Inflammatory macrophage (primary cell): ENCODE measurements around the gene PRKCZ.

Experiments used
- DNase-seq, 2 donors: peaks; one replicate each; pipeline ENCODE4 v3.0.0-alpha.2; 2020 to 2022
- total RNA-seq, 18 experiments: gene quantifications; one replicate each; lab custom pipeline; 2026; ENCODE audit warnings: mixed read lengths in 6 of 18, inconsistent platforms in 2 of 18; lab: John Stamatoyannopoulos, UW

The PRKCZ gene
- total RNA-seq = 0.11 to 0.91 (median 0.38) reads per million in 18 experiments

GRCh38 chr1:2049718-2050431, at the start of gene PRKCZ:
TSS of gene PRKCZ (plus strand) at chr1:2050411. CDS start at chr1:2050631, 220 bp downstream.
- peak in 1 of 2 donors; percentile 50 for DNase-seq

DNA sequence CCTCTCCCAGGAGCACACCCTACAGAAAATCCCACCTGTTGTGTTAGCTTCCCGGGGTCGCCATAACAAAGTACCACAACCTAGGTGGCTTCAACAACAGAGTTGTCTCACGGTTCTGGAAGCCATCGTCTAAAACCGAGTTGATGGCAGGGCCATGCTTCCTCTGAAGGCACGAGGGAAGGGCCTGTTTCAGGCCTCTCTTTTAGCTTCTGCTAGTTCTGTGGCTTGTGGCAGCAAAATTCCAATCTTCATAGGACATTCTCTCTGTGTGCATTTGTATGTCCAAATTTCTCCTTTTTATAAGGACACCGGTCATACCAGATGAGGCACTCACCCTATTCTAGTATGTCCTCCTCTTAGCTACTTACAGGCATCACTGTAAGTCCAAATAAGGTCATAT, 49.8 kb upstream of the PRKCZ start:
- no peak for DNase-seq

DNA sequence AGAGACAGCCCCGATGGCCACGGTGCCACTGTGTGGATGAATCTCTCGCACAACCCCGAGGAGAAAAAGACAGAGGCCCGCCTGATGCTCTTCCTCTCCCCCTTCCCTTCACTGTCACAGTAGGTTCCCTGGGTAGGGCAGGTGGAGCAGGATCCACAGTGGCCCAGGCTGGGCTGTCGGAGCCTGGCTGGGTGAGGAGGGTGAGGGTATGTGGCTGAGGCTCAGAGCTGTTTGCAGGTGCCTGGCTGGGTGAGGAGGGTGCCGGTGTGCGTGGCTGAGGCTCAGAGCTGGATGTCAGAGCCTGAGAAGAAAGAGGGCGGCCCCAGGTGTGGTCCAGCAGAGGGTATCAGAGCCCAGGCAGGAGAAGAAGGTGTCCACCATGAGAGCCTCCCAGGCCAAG, 49.4 kb upstream of the PRKCZ start:
- DNase-seq = no peak

DNA sequence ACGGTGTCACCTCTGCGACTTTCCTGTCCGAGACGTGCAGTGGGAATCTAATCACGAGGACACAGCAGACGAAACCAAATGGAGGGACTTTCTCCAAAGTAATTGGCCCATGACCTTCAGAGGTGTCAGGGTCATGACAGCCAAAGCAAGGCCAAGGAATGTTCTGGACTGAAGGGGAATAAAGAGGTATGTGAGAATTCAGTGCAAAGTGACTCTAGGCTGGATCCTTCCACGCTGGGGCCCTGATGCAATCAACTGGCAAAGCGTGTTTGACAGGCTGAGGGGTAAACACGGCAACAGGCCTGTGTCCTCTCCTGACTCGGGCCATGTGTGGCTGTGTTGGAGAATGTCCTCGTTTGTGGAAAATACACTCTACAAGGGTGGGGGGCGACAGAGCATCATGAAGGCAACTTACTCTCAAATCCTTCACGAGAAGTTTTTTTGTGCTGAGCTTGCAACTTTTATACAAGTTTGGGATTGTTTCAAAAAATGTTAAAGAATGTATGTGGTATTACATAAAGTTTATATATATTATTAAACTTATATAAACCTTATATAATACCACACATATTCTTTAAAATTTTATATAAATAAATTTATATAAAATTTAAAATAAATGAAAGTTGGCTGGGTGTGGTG, 48.3 kb upstream of the PRKCZ start:
- no peak for DNase-seq

DNA sequence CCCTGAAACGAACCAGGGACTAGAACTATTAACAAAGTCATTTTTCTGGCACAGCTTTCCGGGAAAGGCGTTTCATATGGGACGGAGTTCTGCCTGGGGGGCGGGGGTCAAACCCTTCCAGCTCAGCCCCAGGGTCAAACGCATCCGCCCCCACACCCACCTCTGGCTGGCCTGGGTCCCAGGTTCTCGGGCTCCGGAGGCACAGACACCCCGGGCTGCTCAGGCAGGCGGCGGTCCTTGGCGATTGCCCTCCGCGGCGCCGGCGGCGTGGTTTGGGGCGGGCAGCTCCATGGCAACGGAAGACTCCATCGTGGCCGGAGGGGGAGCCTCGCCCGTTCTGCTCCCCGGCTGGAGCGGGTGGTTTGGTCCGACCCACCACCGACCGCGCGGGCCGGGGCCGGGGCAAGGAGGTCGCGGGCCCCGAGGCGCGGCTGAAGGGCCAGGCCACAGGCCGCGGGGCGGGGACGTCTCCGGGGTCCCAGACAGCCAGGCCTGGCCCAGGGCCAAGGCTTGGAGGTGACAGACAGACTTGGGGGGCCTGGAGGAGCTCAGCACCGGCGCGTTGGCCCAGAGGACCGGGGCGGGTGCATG, 46.6 kb upstream of the PRKCZ start, which contains the start of gene CFAP74:
CFAP74 (minus strand) TSS at position 246 of the 591 bp plus-strand sequence. CDS start 12,830 bp downstream, outside the sequence.
- DNase-seq = no peak

DNA sequence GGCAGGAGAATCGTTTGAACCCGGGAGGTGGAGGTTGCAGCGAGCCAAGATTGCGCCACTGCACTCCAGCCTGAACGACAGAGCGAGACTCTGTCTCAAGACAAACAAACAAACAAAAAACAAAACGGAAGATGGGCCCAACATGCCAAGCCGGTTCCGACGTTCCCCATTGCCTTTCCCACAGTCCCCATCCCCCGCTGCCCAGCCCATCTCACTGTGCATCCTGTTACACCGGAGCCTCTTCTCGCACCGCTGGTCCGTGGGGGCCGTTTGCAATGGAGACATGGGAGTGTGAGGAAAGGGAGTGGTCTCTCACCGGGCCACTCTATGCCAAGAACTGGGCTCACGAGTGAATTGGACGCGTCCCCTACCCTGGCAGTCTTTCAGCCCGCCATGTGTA, 45.4 kb upstream of the PRKCZ start:
- no peak for DNase-seq

DNA sequence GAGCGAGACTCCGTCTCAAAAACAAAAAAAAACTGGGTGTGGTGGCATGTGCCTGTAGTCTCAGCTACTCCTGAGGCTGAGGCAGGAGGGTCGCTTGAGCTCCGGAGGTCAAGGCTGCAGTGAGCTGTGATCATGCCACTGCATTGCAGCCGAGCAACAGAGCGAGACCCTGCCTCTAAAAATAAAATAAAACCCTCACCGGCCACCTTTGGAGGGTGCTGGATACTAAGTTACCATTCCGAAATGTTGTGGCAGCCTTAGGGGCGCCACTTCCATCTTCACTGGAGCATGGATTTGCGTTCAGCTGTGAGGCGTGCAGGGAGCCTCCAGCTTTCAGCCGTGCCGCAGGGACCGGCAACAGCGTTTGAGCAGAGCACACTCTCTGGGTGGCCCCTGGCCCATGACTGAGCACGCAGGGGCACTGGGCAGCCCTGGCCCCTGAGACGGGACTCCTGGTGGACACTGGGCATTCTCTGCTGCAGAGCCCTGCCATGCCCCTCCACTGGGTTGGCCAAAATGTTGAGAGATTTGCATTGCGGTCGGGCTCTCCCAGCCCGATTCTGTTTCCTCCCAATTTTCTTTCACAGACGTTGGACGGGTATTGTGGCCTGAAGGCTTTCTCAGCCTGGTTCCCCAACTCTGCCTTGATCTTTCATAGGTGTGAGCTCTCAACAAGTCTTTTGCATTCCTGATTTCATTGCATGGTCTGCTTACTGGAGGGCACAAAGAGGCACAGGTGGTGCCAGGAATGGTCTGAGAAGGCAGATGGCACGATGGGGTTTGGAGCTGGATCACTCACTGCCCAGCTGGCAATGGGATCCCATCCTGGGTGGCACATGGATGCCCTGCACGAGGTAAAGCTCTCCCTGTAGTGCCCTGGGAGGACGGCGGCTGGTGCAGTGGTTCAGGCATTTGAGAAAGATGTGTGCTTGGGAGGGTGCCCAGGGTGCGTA, 40.8 kb upstream of the PRKCZ start:
- no peak for DNase-seq

DNA sequence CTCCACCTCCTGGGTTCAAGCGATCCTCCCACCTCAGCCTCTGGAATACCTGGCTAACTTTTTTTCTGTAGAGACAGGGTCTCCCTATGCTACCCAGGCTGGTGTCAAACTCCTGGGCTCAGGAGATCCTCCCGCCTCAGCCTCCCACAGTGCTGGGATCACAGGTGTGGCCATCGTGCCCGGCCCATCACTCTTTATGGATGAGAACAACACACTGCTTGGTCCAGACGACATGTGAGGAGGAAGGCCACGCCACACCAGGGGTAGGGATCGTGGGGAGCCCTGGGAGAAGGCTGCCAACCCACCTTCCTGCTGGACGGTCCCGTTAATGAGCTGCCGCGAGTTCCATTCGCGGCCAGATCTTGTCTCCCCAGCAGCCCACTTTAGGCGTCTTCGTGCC, 36.0 kb upstream of the PRKCZ start:
- no peak for DNase-seq

- DNase-seq = no peak
Observed at GRCh38 chr1:2014741-2015735, 35.2 kb upstream of the PRKCZ start.

GRCh38 chr1:2016123-2016522, 34.1 kb upstream of the PRKCZ start:
- DNase-seq = no peak

DNA sequence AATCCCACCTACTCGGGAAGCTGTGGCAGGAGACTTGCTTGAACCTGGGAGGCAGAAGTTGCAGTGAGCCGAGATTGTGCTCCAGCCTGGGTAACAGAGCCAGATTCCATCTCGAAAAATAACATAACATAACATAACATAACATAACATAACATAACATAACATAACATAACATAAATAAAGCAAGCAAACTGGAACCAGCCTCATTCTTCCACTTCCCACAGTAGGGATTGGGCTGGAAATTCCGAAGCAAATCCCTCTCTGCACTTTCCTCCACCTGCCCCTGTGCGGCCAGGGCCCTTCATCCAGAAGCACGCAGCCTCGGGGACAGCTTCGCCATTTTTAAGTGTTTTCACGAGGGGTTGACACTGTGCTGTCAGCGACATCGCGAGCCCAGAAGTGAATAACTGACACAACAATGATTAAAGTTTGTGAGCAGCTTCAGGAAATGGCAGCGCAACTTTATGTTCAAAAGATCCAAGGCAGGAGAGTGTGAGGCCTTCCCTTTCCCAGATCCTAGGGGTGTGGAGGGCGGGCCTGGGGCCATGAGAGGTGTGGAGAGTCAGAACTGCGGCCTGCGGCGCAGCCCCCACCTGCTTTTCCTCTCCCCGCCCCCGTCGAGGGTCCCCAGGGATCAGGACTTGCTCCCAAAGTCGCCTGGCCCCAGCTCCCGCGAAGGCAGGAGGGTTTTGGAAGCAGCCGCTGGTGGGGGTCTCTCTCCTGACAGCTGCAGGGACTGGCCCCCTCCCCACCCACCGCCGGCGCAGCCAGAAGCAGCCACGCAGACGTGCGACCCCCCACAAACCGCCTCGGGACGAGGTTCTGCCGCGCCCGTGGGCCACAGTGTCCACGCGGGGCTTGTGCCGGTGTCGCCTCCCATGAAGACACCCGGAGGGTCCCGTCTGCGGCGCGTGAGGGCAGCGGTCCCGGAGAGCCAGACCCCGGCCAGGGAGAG, 31.7 kb upstream of the PRKCZ start:
- DNase-seq = no peak

- DNase-seq = no peak
Observed at GRCh38 chr1:2019172-2019543, 31.1 kb upstream of the PRKCZ start, which contains the start of gene GABRD. TSS of gene GABRD (plus strand) at chr1:2019345. CDS start at chr1:2019424, 79 bp downstream.

- DNase-seq = no peak
Observed at GRCh38 chr1:2019571-2020309, 30.5 kb upstream of the PRKCZ start.

GRCh38 chr1:2020310-2020655, 29.9 kb upstream of the PRKCZ start:
- no peak for DNase-seq

GRCh38 chr1:2021550-2021949, 28.7 kb upstream of the PRKCZ start:
- no peak for DNase-seq

DNA sequence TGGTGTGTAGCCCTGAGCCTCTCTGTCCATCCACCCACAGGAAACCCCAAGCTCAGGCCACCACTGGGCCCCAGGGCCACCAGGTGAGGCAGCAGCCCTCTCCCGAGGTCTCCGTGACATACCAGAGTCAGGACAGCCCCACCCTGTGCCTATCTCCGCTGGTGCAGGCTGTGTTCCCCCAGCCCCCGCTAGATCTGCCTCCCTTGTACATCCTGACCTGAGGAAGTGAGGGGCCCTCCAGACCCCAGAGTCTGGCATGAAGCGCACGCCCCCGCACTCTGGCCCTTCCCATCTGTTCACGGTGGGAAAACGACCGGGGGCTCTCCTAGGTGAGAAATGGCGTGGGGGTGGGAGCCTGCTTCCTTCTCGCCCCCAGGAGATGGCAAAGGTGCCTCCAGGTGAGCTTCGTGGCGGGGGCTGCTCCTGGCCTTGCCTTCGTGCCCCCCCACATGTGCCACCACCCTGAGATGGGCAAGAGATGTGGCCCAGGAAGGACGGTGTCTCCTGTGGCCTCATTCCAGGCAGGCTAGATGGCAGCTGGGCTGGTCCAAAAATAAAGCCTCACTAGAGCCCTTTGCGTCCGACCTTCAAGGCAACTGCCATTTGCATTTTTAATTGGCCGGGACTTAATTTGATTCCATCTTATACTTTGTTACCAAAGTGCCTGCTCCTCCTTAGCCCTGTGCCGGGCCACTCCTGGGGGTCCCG, 28.0 kb upstream of the PRKCZ start:
- DNase-seq = no peak

- DNase-seq = no peak
Observed at GRCh38 chr1:2023187-2023586, 27.0 kb upstream of the PRKCZ start.

GRCh38 chr1:2024451-2024850, 25.8 kb upstream of the PRKCZ start:
- DNase-seq = no peak

GRCh38 chr1:2024887-2025286, 25.3 kb upstream of the PRKCZ start:
- no peak for DNase-seq
